Activated CD4-positive, alpha-beta T cell treated with anti-CD3 and anti-CD28 coated beads, Interleukin-10, Interleukin-2, amounts not matched to agents 100 ng/mL and 50 ng/mL, durations not matched to agents 16 hours and 8 hours (primary cell): ENCODE data around the gene DDR2.
A peak's percentile ranks its signal among the peaks of the same experiment; 100 is the strongest.

ENCODE experiments used
- DNase-seq: peaks from one replicate; pipeline ENCODE4 v3.0.0-alpha.2; 2020

Gene DDR2

GRCh38 chr1:162701286-162701685 lies 69.0 kb downstream of the DDR2 start:
- peak; percentile 40 for DNase-seq

- no peak for DNase-seq
Observed at GRCh38 chr1:162702628-162703027, 70.4 kb downstream of the DDR2 start.

- no peak for DNase-seq
Observed at GRCh38 chr1:162703708-162704107, 71.4 kb downstream of the DDR2 start.

GRCh38 chr1:162704673-162705424 lies 72.6 kb downstream of the DDR2 start:
- DNase-seq: no peak

- DNase-seq: no peak
Observed at GRCh38 chr1:162706003-162706402, 73.7 kb downstream of the DDR2 start.

- DNase-seq: no peak
Observed at GRCh38 chr1:162706606-162707005, 74.3 kb downstream of the DDR2 start.

GRCh38 chr1:162708286-162708685 lies 76.0 kb downstream of the DDR2 start:
- no peak for DNase-seq

- no peak for DNase-seq
Observed at GRCh38 chr1:162709132-162709860, 77.0 kb downstream of the DDR2 start.

- no peak for DNase-seq
Observed at GRCh38 chr1:162709870-162710269, 77.6 kb downstream of the DDR2 start.

- no peak for DNase-seq
Observed at GRCh38 chr1:162710345-162710744, 78.1 kb downstream of the DDR2 start.

GRCh38 chr1:162710780-162711465 lies 78.7 kb downstream of the DDR2 start:
- DNase-seq: no peak

GRCh38 chr1:162712317-162713029 lies 80.2 kb downstream of the DDR2 start:
- no peak for DNase-seq

- no peak for DNase-seq
Observed at GRCh38 chr1:162716123-162716522, 83.9 kb downstream of the DDR2 start.

- DNase-seq: no peak
Observed at GRCh38 chr1:162716552-162716951, 84.3 kb downstream of the DDR2 start.

- peak; percentile 45 for DNase-seq
Observed at GRCh38 chr1:162717548-162718184, 85.4 kb downstream of the DDR2 start.

- no peak for DNase-seq
Observed at GRCh38 chr1:162719678-162720077, 87.4 kb downstream of the DDR2 start.

- DNase-seq: no peak
Observed at GRCh38 chr1:162720996-162721395, 88.7 kb downstream of the DDR2 start.

GRCh38 chr1:162721471-162721870 lies 89.2 kb downstream of the DDR2 start:
- DNase-seq: no peak

- DNase-seq: no peak
Observed at GRCh38 chr1:162722036-162722435, 89.8 kb downstream of the DDR2 start.

GRCh38 chr1:162724583-162725120 lies 92.4 kb downstream of the DDR2 start:
- no peak for DNase-seq

GRCh38 chr1:162725301-162725837 lies 93.1 kb downstream of the DDR2 start:
- DNase-seq: no peak

- no peak for DNase-seq
Observed at GRCh38 chr1:162726555-162726954, 94.3 kb downstream of the DDR2 start.
